Osteocyte (in vitro differentiated cells): ENCODE data around the gene MGRN1. TPM values are rescaled to one million over a fixed set of nuclear protein-coding genes. Genes with fewer than 3 reads are reported as not detected.

ENCODE experiments used
- DNase-seq: peaks from one replicate; pipeline ENCODE4 v3.0.0; 2021; ENCODE audit warnings: mixed read lengths; ENCODE audit not compliant: unreplicated experiment; ENCODE audit errors: extremely low spot score
- H3K27ac Mint-ChIP-seq: one replicate; pipeline ENCODE4 v1.8.0; 2021; ENCODE audit warnings: mild to moderate bottlenecking, mixed read lengths; ENCODE audit not compliant: unreplicated experiment
- H3K27me3 Mint-ChIP-seq: one replicate; pipeline ENCODE4 v1.8.0; 2021; ENCODE audit warnings: mixed read lengths; ENCODE audit not compliant: unreplicated experiment
- H3K36me3 Mint-ChIP-seq: one replicate; pipeline ENCODE4 v1.8.0; 2021; ENCODE audit warnings: mixed read lengths; ENCODE audit not compliant: unreplicated experiment
- H3K4me1 Mint-ChIP-seq: one replicate; pipeline ENCODE4 v1.8.0; 2021; ENCODE audit warnings: mixed read lengths; ENCODE audit not compliant: unreplicated experiment
- H3K4me3 Mint-ChIP-seq: one replicate; pipeline ENCODE4 v1.8.0; 2021; ENCODE audit warnings: mild to moderate bottlenecking, moderate library complexity, mixed read lengths; ENCODE audit not compliant: unreplicated experiment
- H3K9me3 Mint-ChIP-seq: one replicate; pipeline ENCODE4 v1.8.0; 2021; ENCODE audit warnings: mixed read lengths; ENCODE audit not compliant: unreplicated experiment
- CTCF ChIP-seq: fragments of 200-600 bp; sonication (generic); IDR thresholded peaks from 2 replicates; pipeline ENCODE4 v1.5.0; 2021; ENCODE audit warnings: antibody characterized with exemption, mild to moderate bottlenecking, moderate library complexity
- total RNA-seq: library from RNA; stranded (reverse); gene quantifications from 2 replicates; pipeline ENCODE4 v1.2.1, GENCODE V29; 2021

Gene MGRN1
- total RNA-seq, 1 donor from 2014 or later = 94.6 TPM

- no peak for TF ChIP-seq CTCF
- no peak for DNase-seq
- Mint-ChIP-seq H3K27me3 (no peaks in the 10 kb centered on the region), H3K4me1 (peaks cover 19% of the 10 kb centered on the region), H3K9me3 (no peaks in the 10 kb centered on the region), H3K27ac (no peak overlapping the region), H3K36me3 (no peaks in the 10 kb centered on the region), H3K4me3 (no peak overlapping the region)
Measured at GRCh38 chr16:4609200-4610010, 15.2 kb upstream of the MGRN1 start.

- H3K36me3 Mint-ChIP-seq = no peaks in the 10 kb centered on the region
- H3K4me1 Mint-ChIP-seq = peaks cover 19% of the 10 kb centered on the region
- DNase-seq = no peak
- no peak overlapping the region for H3K27ac Mint-ChIP-seq
- H3K4me3 Mint-ChIP-seq = no peak overlapping the region
- TF ChIP-seq CTCF = no peak
- no peaks in the 10 kb centered on the region for H3K27me3 Mint-ChIP-seq
- no peaks in the 10 kb centered on the region for H3K9me3 Mint-ChIP-seq
Measured at GRCh38 chr16:4610011-4611005, 14.3 kb upstream of the MGRN1 start.

- H3K27ac Mint-ChIP-seq = no peak overlapping the region
- no peak for TF ChIP-seq CTCF
- H3K27me3 Mint-ChIP-seq = no peaks in the 10 kb centered on the region
- H3K4me3 Mint-ChIP-seq = no peak overlapping the region
- H3K4me1 Mint-ChIP-seq = peaks cover 25% of the 10 kb centered on the region
- no peak for DNase-seq
- H3K9me3 Mint-ChIP-seq = no peaks in the 10 kb centered on the region
- no peaks in the 10 kb centered on the region for H3K36me3 Mint-ChIP-seq
Measured at GRCh38 chr16:4611337-4612021, 13.1 kb upstream of the MGRN1 start.

GRCh38 chr16:4612474-4612931 lies 12.1 kb upstream of the MGRN1 start:
- Mint-ChIP-seq H3K4me3 (no peak overlapping the region), H3K9me3 (no peaks in the 10 kb centered on the region), H3K36me3 (no peaks in the 10 kb centered on the region), H3K27me3 (no peaks in the 10 kb centered on the region), H3K27ac (no peak overlapping the region), H3K4me1 (peaks cover 34% of the 10 kb centered on the region)
- no peak for TF ChIP-seq CTCF
- no peak for DNase-seq
